IPS-15b (cell line): Measurements from ENCODE around the gene CLIC1.

Experiments
- H3K27me3 ChIP-seq: one replicate; pipeline ENCODE4 v1.6.1; 2013; ENCODE audit warnings: low read length; ENCODE audit not compliant: control insufficient read depth, insufficient read depth
- H3K36me3 ChIP-seq: one replicate; pipeline ENCODE4 v1.6.1; 2013; ENCODE audit warnings: low read length; ENCODE audit not compliant: control insufficient read depth, insufficient read depth
- H3K4me1 ChIP-seq: one replicate; pipeline ENCODE4 v1.6.1; 2013; ENCODE audit warnings: mild to moderate bottlenecking, low read length; ENCODE audit not compliant: control insufficient read depth, insufficient read depth
- H3K4me3 ChIP-seq: one replicate; pipeline ENCODE4 v1.5.1; 2013; ENCODE audit warnings: low read depth, low read length
- H3K9ac ChIP-seq: one replicate; pipeline ENCODE4 v1.6.1; 2013; ENCODE audit warnings: low read depth, mild to moderate bottlenecking, low read length
- H3K9me3 ChIP-seq: one replicate; pipeline ENCODE4 v1.6.1; 2013; ENCODE audit warnings: mild to moderate bottlenecking, low read length; ENCODE audit not compliant: control insufficient read depth, insufficient read depth

The CLIC1 gene

DNA sequence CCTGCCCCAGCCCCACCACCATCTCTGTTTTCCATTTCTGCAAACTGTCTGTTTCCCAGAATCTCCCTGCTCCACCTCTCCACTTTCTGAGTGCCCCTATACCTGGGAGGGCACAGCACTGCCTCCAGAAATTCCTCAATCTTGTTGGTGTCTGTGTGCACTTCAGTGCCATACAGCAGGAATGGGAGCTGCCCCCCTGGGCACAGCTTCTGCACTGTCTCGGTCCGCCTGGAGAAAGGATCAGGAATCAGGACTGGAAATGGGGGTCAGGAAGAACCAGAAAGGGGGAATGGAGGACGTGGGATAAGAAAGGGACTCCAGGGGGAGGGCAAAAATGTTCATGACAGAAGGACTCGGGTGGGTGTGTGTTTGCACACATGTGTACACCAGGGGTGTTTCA lies 2.6 kb downstream of the CLIC1 start:
- Histone ChIP-seq H3K9me3 (no peaks in the 10 kb centered on the region), H3K9ac (no peak overlapping the region), H3K4me1 (peaks cover 15% of the 10 kb centered on the region), H3K4me3 (no peak overlapping the region), H3K36me3 (peaks cover 15% of the 10 kb centered on the region), H3K27me3 (no peaks in the 10 kb centered on the region)

- peaks cover 15% of the 10 kb centered on the region for H3K36me3 ChIP-seq
- peaks cover 9% of the 10 kb centered on the region for H3K4me1 ChIP-seq
- H3K9ac ChIP-seq = no peak overlapping the region
These were observed 4.3 kb downstream of the CLIC1 start for GRCh38 chr6:31732029-31732428.

GRCh38 chr6:31730631-31731086 lies 5.7 kb downstream of the CLIC1 start:
- Histone ChIP-seq H3K9ac (no peak overlapping the region), H3K27me3 (no peaks in the 10 kb centered on the region), H3K4me3 (peak overlapping the region; percentile 93), H3K36me3 (peaks cover 19% of the 10 kb centered on the region), H3K9me3 (no peaks in the 10 kb centered on the region), H3K4me1 (peaks cover 5% of the 10 kb centered on the region)

More at GRCh38 chr6:31732029-31732428, 4.3 kb downstream of the CLIC1 start:
- Histone ChIP-seq H3K9me3 (no peaks in the 10 kb centered on the region), H3K4me3 (no peak overlapping the region), H3K27me3 (no peaks in the 10 kb centered on the region)

GRCh38 chr6:31729979-31730630 lies 6.2 kb downstream of the CLIC1 start:
- H3K9me3 ChIP-seq = no peaks in the 10 kb centered on the region
- peak overlapping the region; percentile 26 for H3K9ac ChIP-seq
- peaks cover 5% of the 10 kb centered on the region for H3K4me1 ChIP-seq
- H3K36me3 ChIP-seq = peaks cover 19% of the 10 kb centered on the region
- H3K4me3 ChIP-seq = peak overlapping the region; percentile 93
- H3K27me3 ChIP-seq = no peaks in the 10 kb centered on the region

- H3K27me3 ChIP-seq = no peaks in the 10 kb centered on the region
- peak overlapping the region; percentile 93 for H3K4me3 ChIP-seq
- H3K36me3 ChIP-seq = peaks cover 19% of the 10 kb centered on the region
- peak overlapping the region; percentile 26 for H3K9ac ChIP-seq
- H3K4me1 ChIP-seq = peaks cover 5% of the 10 kb centered on the region
- no peaks in the 10 kb centered on the region for H3K9me3 ChIP-seq
These were observed 6.8 kb downstream of the CLIC1 start for GRCh38 chr6:31729515-31729978.

- Histone ChIP-seq H3K9ac (peak within 1 kb of the TSS; percentile 26), H3K4me1 (no peaks in the 10 kb centered on the region), H3K9me3 (no peaks in the 10 kb centered on the region), H3K36me3 (peaks cover 16% of the 10 kb centered on the region), H3K27me3 (no peaks in the 10 kb centered on the region), H3K4me3 (peak within 1 kb of the TSS; percentile 93)
These were observed 7.4 kb downstream of the CLIC1 start, which contains the start of gene DDAH2 for GRCh38 chr6:31728767-31729514. TSS of gene DDAH2 (minus strand) at chr6:31729299. CDS start at chr6:31729161, 138 bp downstream.

GRCh38 chr6:31727717-31728671 lies 8.3 kb downstream of the CLIC1 start:
- Histone ChIP-seq H3K36me3 (peaks cover 8% of the 10 kb centered on the region), H3K4me3 (peak overlapping the region; percentile 93), H3K9ac (no peak overlapping the region), H3K9me3 (no peaks in the 10 kb centered on the region), H3K27me3 (no peaks in the 10 kb centered on the region), H3K4me1 (no peaks in the 10 kb centered on the region)

DNA sequence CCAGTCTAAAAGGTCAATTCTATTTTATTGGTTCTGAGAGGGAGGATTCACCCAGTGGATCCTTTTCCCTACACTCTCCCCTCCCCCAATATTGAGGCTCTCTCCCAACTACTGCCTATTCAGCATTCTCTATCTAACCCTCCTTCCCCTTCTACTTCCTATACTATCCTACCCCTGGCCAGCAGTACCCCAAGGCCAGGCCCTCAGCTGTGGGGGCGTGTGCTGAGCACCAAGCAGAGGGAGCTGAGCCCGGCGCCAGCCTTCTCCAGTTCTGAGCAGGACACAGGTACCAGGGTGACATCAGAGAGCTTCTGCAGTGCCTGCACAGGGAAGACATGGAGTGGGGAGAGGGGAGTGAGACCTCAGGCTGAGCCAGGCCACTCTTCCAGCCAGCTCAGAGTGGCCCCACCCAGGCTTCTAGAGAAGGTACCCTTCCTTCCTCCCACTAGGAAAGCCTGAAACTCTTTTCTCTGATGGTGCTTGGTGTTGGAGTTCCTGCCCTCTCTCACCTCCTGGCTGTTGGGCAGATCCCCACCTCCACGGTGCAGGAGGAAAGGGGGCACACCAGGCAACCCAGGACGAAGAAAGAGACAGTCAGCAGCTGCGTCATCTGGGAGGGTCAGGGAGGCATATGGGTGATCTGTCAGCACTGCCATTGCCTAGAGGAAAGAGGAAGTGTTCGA lies 9.2 kb downstream of the CLIC1 start:
- Histone ChIP-seq H3K4me3 (no peak overlapping the region), H3K36me3 (peaks cover 8% of the 10 kb centered on the region), H3K9me3 (no peaks in the 10 kb centered on the region), H3K9ac (no peak overlapping the region), H3K4me1 (no peaks in the 10 kb centered on the region), H3K27me3 (no peaks in the 10 kb centered on the region)

DNA sequence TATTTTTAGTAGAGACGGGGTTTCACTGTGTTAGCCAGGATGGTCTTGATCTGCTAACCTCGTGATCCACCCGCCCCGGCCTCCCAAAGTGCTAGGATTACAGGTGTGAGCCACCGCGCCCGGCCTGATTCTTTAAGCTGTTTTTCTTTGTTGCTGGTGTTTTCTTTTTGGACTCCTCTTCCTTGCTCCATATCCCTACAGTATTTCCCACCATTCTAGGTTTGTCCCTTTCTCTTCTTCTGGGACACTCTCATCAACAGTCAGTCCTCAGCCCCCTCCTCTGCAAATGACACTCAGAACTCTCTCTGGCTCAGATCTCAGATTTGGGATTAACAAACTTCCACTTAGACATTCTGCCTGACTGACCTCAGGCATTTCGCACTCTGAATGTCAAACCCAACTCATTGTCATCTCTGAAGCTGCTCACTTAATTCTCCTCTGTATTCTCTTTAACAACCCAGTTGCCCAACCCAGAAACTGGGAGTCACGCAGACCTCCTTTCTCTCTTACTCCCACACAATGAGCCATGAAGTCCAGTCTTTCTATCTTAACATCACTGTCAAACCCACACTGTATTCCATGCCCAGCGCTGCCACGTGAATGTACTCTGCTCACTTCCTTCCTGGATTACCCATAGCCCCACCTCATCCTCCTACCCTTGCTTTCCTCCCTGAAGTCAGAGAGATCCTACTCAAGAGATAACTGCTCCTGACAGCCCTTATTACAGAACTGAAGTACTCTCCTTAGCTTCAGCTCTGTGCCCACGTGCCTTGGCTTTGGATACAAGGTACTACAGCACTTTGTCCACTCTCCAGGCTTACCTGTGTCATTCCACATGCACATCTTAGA lies 10.6 kb downstream of the CLIC1 start:
- no peaks in the 10 kb centered on the region for H3K4me1 ChIP-seq

GRCh38 chr6:31723980-31724691 lies 12.2 kb downstream of the CLIC1 start:
- Histone ChIP-seq H3K9me3 (no peaks in the 10 kb centered on the region), H3K4me1 (no peaks in the 10 kb centered on the region), H3K36me3 (peaks cover 4% of the 10 kb centered on the region), H3K9ac (no peak overlapping the region), H3K4me3 (no peak overlapping the region), H3K27me3 (no peaks in the 10 kb centered on the region)

More for the DNA sequence above, 10.6 kb downstream of the CLIC1 start:
- H3K27me3 ChIP-seq = no peaks in the 10 kb centered on the region
- no peak overlapping the region for H3K4me3 ChIP-seq
- H3K9ac ChIP-seq = no peak overlapping the region
- no peaks in the 10 kb centered on the region for H3K9me3 ChIP-seq
- peaks cover 7% of the 10 kb centered on the region for H3K36me3 ChIP-seq
